Brain microvascular endothelial cell (primary cell): ENCODE results near the gene PPP3CA.
"Not testable (repeated sequence)": the region's sequence is repeated elsewhere in the genome, so short reads cannot be mapped to it uniquely, and the experiment has no call there.

Source experiments
- DNase-seq: peaks from one replicate; pipeline ENCODE4 v3.0.0-alpha.2; 2020
- H3K27ac ChIP-seq: fragments of 250-450 bp; sonication (Bioruptor Pico); 2 replicates; pipeline ENCODE4 v1.5.1; 2020; ENCODE audit warnings: mild to moderate bottlenecking, moderate library complexity
- H3K27me3 ChIP-seq: fragments of 250-450 bp; sonication (Bioruptor Pico); replicated peaks from 2 replicates; pipeline ENCODE4 v1.5.1; 2020; ENCODE audit warnings: mild to moderate bottlenecking
- H3K36me3 ChIP-seq: fragments of 250-450 bp; sonication (Bioruptor Pico); replicated peaks from 2 replicates; pipeline ENCODE4 v1.5.1; 2020; ENCODE audit warnings: mild to moderate bottlenecking
- H3K4me3 ChIP-seq: 2 replicates; pipeline ENCODE4 v1.5.1; 2011; ENCODE audit warnings: low read depth, mild to moderate bottlenecking, control low read depth, low read length, moderate library complexity
- CTCF ChIP-seq: IDR thresholded peaks from 2 replicates; pipeline ENCODE4 v1.5.1; 2011; ENCODE audit warnings: low read depth, mild to moderate bottlenecking, moderate library complexity, low read length, control low read depth, inconsistent platforms; ENCODE audit errors: missing control alignments
- in situ Hi-C: cut with HindIII; loops from 2 replicates; pipeline ENCODE4 v1.10.0; 2017; ENCODE audit warnings: low sequenced_read_pairs, low pct_ligation_motif_present

PPP3CA gene

DNA sequence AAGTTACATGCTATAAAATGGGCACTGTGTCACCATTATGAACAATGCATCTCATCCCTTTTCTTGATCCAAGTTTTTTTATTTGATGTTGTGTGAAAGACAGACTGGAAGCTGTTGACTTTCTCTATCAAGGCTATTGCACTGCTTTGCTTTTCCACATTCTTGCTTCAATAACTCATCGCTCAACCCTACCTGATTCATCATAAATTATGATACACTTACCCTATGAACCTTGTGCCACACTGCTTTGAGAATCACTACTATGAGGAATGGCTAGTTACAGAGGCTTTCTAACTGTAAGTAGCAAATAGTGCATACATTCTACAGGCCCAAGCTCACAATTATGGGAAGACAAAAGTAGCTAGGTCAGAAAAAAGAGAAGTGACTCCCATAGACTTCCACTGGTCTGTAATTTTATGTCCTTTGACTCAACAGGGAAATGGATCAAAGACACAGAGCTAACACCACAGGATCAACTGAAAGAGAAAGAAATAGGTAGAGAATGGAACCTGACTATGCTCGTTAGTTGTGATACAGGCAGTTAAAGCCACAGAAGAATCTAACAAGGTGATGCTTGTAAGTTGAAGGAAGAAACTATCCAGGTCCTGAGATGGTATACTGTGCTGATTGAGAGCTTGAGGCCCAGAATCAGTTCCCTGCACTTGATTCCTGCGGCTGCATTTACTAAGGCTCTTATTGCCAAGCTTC, 163.5 kb downstream of the PPP3CA start:
- Histone ChIP-seq H3K36me3 (no peaks in the 10 kb centered on the region), H3K27me3 (no peaks in the 10 kb centered on the region), H3K4me3 (no peak overlapping the region), H3K27ac (no peak overlapping the region)
- TF ChIP-seq CTCF = no peak
- in situ Hi-C loops = no loop called here
- peak; percentile 17 for DNase-seq

DNA sequence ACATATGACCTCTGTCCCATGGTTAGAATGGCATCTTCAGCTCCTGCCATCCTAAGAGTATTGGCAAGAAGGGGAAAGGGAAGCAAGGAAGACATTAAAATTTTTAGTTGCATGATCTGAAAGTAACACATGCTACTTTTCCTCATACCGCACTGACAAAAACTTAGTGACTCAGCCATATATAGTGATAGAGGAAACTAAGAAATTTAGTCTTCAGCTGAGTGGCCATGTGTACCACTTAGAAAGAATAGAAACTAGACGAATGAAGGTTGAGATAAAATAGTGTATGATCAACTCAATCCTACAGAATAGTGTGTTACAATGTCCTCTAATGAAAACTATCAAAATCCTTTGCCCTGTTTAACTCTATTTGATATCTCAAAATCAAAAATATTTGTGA, 164.1 kb downstream of the PPP3CA start:
- in situ Hi-C loops = no loop called here
- no peaks in the 10 kb centered on the region for H3K36me3 ChIP-seq
- DNase-seq = no peak
- H3K27me3 ChIP-seq = no peaks in the 10 kb centered on the region
- H3K4me3 ChIP-seq = no peak overlapping the region
- H3K27ac ChIP-seq = no peak overlapping the region
- no peak for TF ChIP-seq CTCF

GRCh38 chr4:101182688-101183087, 164.6 kb downstream of the PPP3CA start:
- in situ Hi-C loops, DNase-seq, H3K36me3 ChIP-seq, H3K4me3 ChIP-seq, H3K27me3 ChIP-seq, H3K27ac ChIP-seq: not testable (repeated sequence)

DNA sequence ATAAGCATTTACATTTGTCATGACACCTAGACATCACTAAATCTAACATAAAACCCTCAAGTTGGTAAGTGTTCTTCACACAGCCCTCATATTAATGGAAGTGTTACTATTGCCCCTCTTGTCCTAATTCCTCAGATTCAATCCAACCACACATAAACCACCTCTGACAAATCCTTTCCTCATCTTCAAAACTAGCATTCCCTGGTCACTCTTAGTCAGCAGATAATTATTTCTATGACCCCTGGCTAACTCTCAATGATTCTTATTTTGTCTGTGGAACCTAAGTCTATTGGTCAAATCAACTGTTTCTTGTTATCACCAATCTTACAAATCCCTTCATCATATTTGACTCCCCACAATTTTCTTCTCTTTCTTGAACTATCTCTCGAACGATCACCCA, 168.6 kb downstream of the PPP3CA start:
- Histone ChIP-seq H3K27ac (peak overlapping the region; percentile 9), H3K36me3 (no peaks in the 10 kb centered on the region), H3K27me3 (no peaks in the 10 kb centered on the region), H3K4me3 (no peak overlapping the region)
- TF ChIP-seq CTCF = no peak
- in situ Hi-C loops = no loop called here
- peak; percentile 23 for DNase-seq

GRCh38 chr4:101177154-101177553, 170.2 kb downstream of the PPP3CA start:
- no peak overlapping the region for H3K27ac ChIP-seq
- in situ Hi-C loops = no loop called here
- no peaks in the 10 kb centered on the region for H3K36me3 ChIP-seq
- no peaks in the 10 kb centered on the region for H3K27me3 ChIP-seq
- H3K4me3 ChIP-seq = no peak overlapping the region
- DNase-seq = no peak
- TF ChIP-seq CTCF = no peak

DNA sequence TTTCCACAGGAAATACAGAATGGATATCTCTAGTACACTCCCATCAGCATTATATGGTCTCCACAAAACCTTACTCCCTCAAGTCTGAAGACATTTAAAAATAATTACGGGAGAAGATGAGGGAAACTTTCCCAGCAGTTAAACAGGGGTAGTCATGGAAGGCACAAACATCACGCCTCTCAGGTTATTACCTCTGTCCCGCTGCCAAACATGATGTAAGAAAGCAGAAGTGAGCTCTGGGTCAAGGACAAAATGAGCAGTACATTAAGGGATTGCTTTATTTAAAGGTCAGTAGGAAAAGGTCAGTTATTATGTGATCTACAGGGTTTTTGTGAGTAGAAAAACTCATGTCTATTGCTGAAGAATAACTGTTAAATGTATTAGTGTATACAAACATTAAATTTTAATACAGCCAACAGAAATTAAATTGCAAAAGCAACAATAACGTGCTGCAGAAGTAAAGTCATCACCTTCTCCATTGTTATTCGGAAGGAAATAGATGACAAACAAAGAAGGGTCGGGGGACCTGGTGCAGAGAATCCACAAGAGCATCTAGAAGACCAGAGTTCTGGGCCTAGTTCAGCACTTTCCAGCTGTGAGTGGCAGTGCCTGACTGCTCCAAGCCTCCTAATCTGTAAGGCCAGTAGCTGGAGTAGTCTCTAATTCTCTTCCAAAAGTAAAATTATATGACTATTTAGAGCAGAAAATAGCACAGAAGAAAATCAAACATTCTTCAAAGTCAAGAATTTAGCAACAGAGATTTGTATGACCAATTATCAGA, 171.2 kb downstream of the PPP3CA start:
- H3K27me3 ChIP-seq = no peaks in the 10 kb centered on the region
- DNase-seq = no peak
- in situ Hi-C loops = no loop called here
- no peak overlapping the region for H3K27ac ChIP-seq
- no peak overlapping the region for H3K4me3 ChIP-seq
- H3K36me3 ChIP-seq = no peaks in the 10 kb centered on the region
- no peak for TF ChIP-seq CTCF
